GM23338 (cell line): ENCODE data around the gene ARID1B.

Source experiments
- CREB1 ChIP-seq: fragments of 250-450 bp; sonication (Bioruptor Pico); IDR thresholded peaks from 2 replicates; pipeline ENCODE4 v1.5.0; 2020; ENCODE audit warnings: low read depth, mild to moderate bottlenecking, moderate library complexity
- EZH2phosphoT487 ChIP-seq: fragments of 200-600 bp; sonication (generic); IDR thresholded peaks from one replicate; pipeline ENCODE4 v1.8.1; 2018; ENCODE audit warnings: antibody characterized with exemption; ENCODE audit not compliant: unreplicated experiment
- POLR2AphosphoS5 ChIP-seq: IDR thresholded peaks from 2 replicates; pipeline ENCODE4 v1.6.1; 2016; ENCODE audit warnings: antibody characterized with exemption, low read depth
- TF ChIP-seq, protein P1 (sequence below), 2 experiments: fragments of 200-600 bp in 1 of 2; sonication (generic) in 1 of 2; conservative IDR thresholded peaks; 2 replicates each; pipeline versions ENCODE4 v1.5.1 to v1.6.1; 2016 to 2017; ENCODE audit warnings: antibody characterized with exemption in 2 of 2, low read depth in 2 of 2, mild to moderate bottlenecking in 2 of 2, moderate library complexity in 1 of 2
- TF ChIP-seq, protein P2 (sequence below): IDR thresholded peaks from one replicate; pipeline ENCODE4 v1.6.1; 2018; ENCODE audit warnings: antibody characterized with exemption; ENCODE audit not compliant: unreplicated experiment

DNA sequence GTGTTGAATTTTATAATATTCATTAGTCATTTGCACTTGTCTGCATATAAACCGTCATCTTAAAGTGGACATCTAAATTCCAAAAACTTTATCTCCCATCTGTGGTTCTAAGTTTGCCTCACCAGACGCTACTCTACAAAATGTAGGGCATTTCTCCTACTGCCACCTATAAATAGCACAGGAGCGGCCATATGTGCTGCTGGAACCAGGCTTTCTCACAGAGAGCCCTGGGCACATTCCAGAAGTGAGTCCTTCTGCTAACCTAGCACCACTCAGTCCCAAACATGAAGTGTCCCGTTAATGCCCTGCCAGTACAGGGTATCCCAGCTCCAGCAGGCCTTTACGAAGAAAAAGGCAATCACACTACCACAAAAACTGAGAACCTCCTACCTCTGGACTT is 392.5 kb downstream of the ARID1B start:
- TF ChIP-seq CREB1 (CRISPR knock-in tag) (no peak), POLR2AphosphoS5 (no peak), EZH2phosphoT487 (no peak)
- TF ChIP-seq, protein P1, sequence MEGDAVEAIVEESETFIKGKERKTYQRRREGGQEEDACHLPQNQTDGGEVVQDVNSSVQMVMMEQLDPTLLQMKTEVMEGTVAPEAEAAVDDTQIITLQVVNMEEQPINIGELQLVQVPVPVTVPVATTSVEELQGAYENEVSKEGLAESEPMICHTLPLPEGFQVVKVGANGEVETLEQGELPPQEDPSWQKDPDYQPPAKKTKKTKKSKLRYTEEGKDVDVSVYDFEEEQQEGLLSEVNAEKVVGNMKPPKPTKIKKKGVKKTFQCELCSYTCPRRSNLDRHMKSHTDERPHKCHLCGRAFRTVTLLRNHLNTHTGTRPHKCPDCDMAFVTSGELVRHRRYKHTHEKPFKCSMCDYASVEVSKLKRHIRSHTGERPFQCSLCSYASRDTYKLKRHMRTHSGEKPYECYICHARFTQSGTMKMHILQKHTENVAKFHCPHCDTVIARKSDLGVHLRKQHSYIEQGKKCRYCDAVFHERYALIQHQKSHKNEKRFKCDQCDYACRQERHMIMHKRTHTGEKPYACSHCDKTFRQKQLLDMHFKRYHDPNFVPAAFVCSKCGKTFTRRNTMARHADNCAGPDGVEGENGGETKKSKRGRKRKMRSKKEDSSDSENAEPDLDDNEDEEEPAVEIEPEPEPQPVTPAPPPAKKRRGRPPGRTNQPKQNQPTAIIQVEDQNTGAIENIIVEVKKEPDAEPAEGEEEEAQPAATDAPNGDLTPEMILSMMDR (conservative IDR thresholded peaks at IDR 0.05; ENCODE audit: low read depth in 2 of 2): no peak
- TF ChIP-seq, protein P2, sequence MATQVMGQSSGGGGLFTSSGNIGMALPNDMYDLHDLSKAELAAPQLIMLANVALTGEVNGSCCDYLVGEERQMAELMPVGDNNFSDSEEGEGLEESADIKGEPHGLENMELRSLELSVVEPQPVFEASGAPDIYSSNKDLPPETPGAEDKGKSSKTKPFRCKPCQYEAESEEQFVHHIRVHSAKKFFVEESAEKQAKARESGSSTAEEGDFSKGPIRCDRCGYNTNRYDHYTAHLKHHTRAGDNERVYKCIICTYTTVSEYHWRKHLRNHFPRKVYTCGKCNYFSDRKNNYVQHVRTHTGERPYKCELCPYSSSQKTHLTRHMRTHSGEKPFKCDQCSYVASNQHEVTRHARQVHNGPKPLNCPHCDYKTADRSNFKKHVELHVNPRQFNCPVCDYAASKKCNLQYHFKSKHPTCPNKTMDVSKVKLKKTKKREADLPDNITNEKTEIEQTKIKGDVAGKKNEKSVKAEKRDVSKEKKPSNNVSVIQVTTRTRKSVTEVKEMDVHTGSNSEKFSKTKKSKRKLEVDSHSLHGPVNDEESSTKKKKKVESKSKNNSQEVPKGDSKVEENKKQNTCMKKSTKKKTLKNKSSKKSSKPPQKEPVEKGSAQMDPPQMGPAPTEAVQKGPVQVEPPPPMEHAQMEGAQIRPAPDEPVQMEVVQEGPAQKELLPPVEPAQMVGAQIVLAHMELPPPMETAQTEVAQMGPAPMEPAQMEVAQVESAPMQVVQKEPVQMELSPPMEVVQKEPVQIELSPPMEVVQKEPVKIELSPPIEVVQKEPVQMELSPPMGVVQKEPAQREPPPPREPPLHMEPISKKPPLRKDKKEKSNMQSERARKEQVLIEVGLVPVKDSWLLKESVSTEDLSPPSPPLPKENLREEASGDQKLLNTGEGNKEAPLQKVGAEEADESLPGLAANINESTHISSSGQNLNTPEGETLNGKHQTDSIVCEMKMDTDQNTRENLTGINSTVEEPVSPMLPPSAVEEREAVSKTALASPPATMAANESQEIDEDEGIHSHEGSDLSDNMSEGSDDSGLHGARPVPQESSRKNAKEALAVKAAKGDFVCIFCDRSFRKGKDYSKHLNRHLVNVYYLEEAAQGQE: no peak
